Neural crest cell (in vitro differentiated cells): ENCODE measurements around the gene ZSCAN1. TPM values are rescaled to one million over a fixed set of nuclear protein-coding genes. Genes with fewer than 3 reads are reported as not detected.

ENCODE experiments used
- DNase-seq: peaks from one replicate; pipeline ENCODE4 v3.0.0; 2021; ENCODE audit warnings: low read depth, mixed read lengths, low spot score
- H3K27ac Mint-ChIP-seq: one replicate; pipeline ENCODE4 v1.8.0; 2021; ENCODE audit warnings: mild to moderate bottlenecking, mixed read lengths; ENCODE audit not compliant: unreplicated experiment
- H3K27me3 Mint-ChIP-seq: 2 replicates; pipeline ENCODE4 v1.8.0; 2021; ENCODE audit warnings: low read depth, mild to moderate bottlenecking, mixed read lengths
- H3K36me3 Mint-ChIP-seq: 2 replicates; pipeline ENCODE4 v1.8.0; 2021; ENCODE audit warnings: low read depth, mild to moderate bottlenecking, mixed read lengths
- H3K4me1 Mint-ChIP-seq: 2 replicates; pipeline ENCODE4 v1.8.0; 2021; ENCODE audit warnings: mixed read lengths
- H3K4me3 Mint-ChIP-seq: one replicate; pipeline ENCODE4 v1.8.0; 2021; ENCODE audit warnings: mild to moderate bottlenecking, mixed read lengths
- H3K9me3 Mint-ChIP-seq: 2 replicates; pipeline ENCODE4 v1.8.0; 2021; ENCODE audit warnings: mixed read lengths
- total RNA-seq: library from RNA; stranded (reverse); gene quantifications from 2 replicates; pipeline ENCODE4 v1.2.1, GENCODE V29; 2021
- TF ChIP-seq, protein P1 (sequence below): fragments of 200-600 bp; sonication (generic); conservative IDR thresholded peaks from 2 replicates; pipeline ENCODE4 v1.5.0; 2021; ENCODE audit warnings: antibody characterized with exemption, mild to moderate bottlenecking

The ZSCAN1 gene
- total RNA-seq, 1 donor from 2014 or later, result 7.6 TPM

- DNase-seq, result no peak
- H3K4me1 Mint-ChIP-seq, result peaks cover 7% of the 10 kb centered on the region
- H3K4me3 Mint-ChIP-seq, result no peak overlapping the region
- TF ChIP-seq, protein P1, sequence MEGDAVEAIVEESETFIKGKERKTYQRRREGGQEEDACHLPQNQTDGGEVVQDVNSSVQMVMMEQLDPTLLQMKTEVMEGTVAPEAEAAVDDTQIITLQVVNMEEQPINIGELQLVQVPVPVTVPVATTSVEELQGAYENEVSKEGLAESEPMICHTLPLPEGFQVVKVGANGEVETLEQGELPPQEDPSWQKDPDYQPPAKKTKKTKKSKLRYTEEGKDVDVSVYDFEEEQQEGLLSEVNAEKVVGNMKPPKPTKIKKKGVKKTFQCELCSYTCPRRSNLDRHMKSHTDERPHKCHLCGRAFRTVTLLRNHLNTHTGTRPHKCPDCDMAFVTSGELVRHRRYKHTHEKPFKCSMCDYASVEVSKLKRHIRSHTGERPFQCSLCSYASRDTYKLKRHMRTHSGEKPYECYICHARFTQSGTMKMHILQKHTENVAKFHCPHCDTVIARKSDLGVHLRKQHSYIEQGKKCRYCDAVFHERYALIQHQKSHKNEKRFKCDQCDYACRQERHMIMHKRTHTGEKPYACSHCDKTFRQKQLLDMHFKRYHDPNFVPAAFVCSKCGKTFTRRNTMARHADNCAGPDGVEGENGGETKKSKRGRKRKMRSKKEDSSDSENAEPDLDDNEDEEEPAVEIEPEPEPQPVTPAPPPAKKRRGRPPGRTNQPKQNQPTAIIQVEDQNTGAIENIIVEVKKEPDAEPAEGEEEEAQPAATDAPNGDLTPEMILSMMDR, result no peak
- peaks cover 10% of the 10 kb centered on the region for H3K36me3 Mint-ChIP-seq
- no peak overlapping the region for H3K27ac Mint-ChIP-seq
- H3K27me3 Mint-ChIP-seq, result no peaks in the 10 kb centered on the region
- H3K9me3 Mint-ChIP-seq, result peaks cover 15% of the 10 kb centered on the region
These were observed 8.9 kb downstream of the ZSCAN1 start for GRCh38 chr19:58042495-58043340.

DNA sequence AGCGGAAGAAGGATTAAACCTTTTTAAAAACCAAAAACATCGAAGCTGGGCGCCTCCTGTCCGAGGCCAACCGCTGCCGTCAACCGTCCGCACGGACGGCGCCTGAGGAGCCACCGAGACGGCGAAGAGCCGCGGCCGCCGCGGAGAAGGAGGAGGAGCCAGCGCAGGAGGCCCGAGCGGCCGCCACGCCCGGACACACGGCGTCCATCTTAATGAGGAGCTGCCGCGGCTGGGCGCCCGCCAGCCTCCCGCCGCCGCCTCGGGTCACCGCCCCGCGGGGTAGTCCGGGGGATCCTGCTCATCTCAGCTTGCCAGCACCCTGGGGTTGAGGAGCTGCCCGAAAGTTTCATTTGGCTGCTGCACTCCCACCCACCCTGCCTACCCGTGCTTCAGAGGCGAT is 10.6 kb downstream of the ZSCAN1 start:
- H3K9me3 Mint-ChIP-seq, result peaks cover 22% of the 10 kb centered on the region
- H3K27me3 Mint-ChIP-seq, result no peaks in the 10 kb centered on the region
- DNase-seq, result no peak
- H3K27ac Mint-ChIP-seq, result no peak overlapping the region
- H3K4me3 Mint-ChIP-seq, result no peak overlapping the region
- H3K4me1 Mint-ChIP-seq, result no peaks in the 10 kb centered on the region
- peaks cover 10% of the 10 kb centered on the region for H3K36me3 Mint-ChIP-seq
- TF ChIP-seq, protein P1, result no peak

GRCh38 chr19:58044886-58045285 is 11.1 kb downstream of the ZSCAN1 start:
- TF ChIP-seq, protein P1, result no peak
- H3K36me3 Mint-ChIP-seq, result peaks cover 10% of the 10 kb centered on the region
- no peak overlapping the region for H3K4me3 Mint-ChIP-seq
- H3K27me3 Mint-ChIP-seq, result no peaks in the 10 kb centered on the region
- no peak overlapping the region for H3K27ac Mint-ChIP-seq
- H3K4me1 Mint-ChIP-seq, result no peaks in the 10 kb centered on the region
- DNase-seq, result no peak
- peaks cover 22% of the 10 kb centered on the region for H3K9me3 Mint-ChIP-seq

GRCh38 chr19:58045411-58046050 is 11.7 kb downstream of the ZSCAN1 start:
- DNase-seq, result no peak
- no peaks in the 10 kb centered on the region for H3K27me3 Mint-ChIP-seq
- no peak overlapping the region for H3K27ac Mint-ChIP-seq
- H3K9me3 Mint-ChIP-seq, result peaks cover 22% of the 10 kb centered on the region
- no peak overlapping the region for H3K4me3 Mint-ChIP-seq
- TF ChIP-seq, protein P1, result no peak
- H3K4me1 Mint-ChIP-seq, result no peaks in the 10 kb centered on the region
- H3K36me3 Mint-ChIP-seq, result peaks cover 10% of the 10 kb centered on the region

DNA sequence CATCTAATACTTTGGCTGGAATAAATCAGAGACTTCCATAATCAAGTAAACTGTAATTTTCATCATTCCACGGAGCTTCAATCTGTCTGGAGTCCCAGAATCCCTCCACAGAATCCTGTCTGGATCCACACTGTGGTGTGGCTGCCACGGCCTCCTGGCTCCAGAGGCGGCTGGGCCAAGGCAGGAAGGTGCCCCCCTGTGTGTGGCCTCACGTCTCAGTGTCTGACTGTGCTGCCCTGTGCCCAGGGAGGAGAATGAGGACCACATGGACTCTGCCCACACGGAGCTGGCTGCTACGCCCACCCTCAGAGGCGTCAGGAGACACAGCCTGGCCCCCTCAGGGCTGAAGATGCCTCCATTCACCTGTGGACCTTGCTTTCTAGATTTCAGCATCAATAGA is 13.0 kb downstream of the ZSCAN1 start:
- Mint-ChIP-seq H3K4me1 (no peaks in the 10 kb centered on the region), H3K36me3 (peaks cover 15% of the 10 kb centered on the region), H3K4me3 (no peak overlapping the region), H3K27me3 (no peaks in the 10 kb centered on the region), H3K9me3 (peaks cover 17% of the 10 kb centered on the region), H3K27ac (no peak overlapping the region)
- TF ChIP-seq, protein P1, result no peak
- DNase-seq, result no peak
